Measurements from ENCODE around the gene HPS1.

Gene HPS1

GRCh38 chr10:98477861-98478260 lies 31.1 kb upstream of the HPS1 start:
- CTCF ChIA-PET = interaction anchor here (0.6 to 3.2 kb wide), 2 partner anchors 10 to 236 kb away, joined by 3 to 17 read pairs; no protein-coding TSS in a partner anchor
- Histone ChIP-seq H3K4me3 (ENCODE audit: low read depth, low read length) (no peak overlapping the region), H3K36me3 (ENCODE audit: control insufficient read depth in 2 of 2, insufficient read depth in 1 of 2, low read length in 2 of 2) (no peaks in the 10 kb centered on the region), H3K27ac (ENCODE audit: extremely low read depth, low read depth, low read length) (no peak overlapping the region), H3K4me1 (ENCODE audit: control insufficient read depth, insufficient read depth, low read length) (no peaks in the 10 kb centered on the region), H3K9me3 (ENCODE audit: control insufficient read depth, insufficient read depth, low read depth, low read length) (no peaks in the 10 kb centered on the region)
- TF ChIP-seq PBX3 (CRISPR knock-in tag; IDR thresholded peaks at IDR 0.05) (no peak), ZNF704 (tag by site-specific recombination; IDR thresholded peaks at IDR 0.05) (no peak), TSHZ1 (tag by site-specific recombination; IDR thresholded peaks at IDR 0.05; ENCODE audit: borderline replicate concordance) (no peak), SCRT2 (tag by site-specific recombination; IDR thresholded peaks at IDR 0.05) (no peak), ZNF26 (tag by site-specific recombination; IDR thresholded peaks at IDR 0.05) (no peak), GLI2 (tag by site-specific recombination; IDR thresholded peaks at IDR 0.05; ENCODE audit: borderline replicate concordance, low read depth) (no peak), ZNF324 (tag by site-specific recombination; IDR thresholded peaks at IDR 0.05) (no peak), ZNF777 (tag by site-specific recombination; IDR thresholded peaks at IDR 0.05; ENCODE audit: borderline replicate concordance) (no peak), ZEB2 (tag by site-specific recombination; IDR thresholded peaks at IDR 0.05) (no peak), PRDM2 (tag by site-specific recombination; IDR thresholded peaks at IDR 0.05; ENCODE audit: borderline replicate concordance) (no peak), ZFP3 (tag by site-specific recombination; IDR thresholded peaks at IDR 0.05; ENCODE audit: low read depth) (no peak), ZBTB20 (tag by site-specific recombination; IDR thresholded peaks at IDR 0.05) (no peak), ZXDB (tag by site-specific recombination; IDR thresholded peaks at IDR 0.05) (no peak), ZNF146 (tag by site-specific recombination; IDR thresholded peaks at IDR 0.05) (no peak), GLIS2 (tag by site-specific recombination; IDR thresholded peaks at IDR 0.05) (no peak), TRIM28 (IDR thresholded peaks at IDR 0.05; ENCODE audit: borderline replicate concordance, low read length) (no peak), ZNF449 (tag by site-specific recombination; IDR thresholded peaks at IDR 0.05) (no peak), SALL2 (tag by site-specific recombination; IDR thresholded peaks at IDR 0.05; ENCODE audit: borderline replicate concordance) (no peak)
- POLR2A ChIA-PET = no interaction called here

Data from HEK293 (cell line).